SK-N-DZ (cell line): ENCODE data around the gene CDKAL1.
A peak's percentile ranks its signal among the peaks of the same experiment; 100 is the strongest.

Experiments
- DNase-seq: peaks from one replicate; pipeline ENCODE4 v3.0.0-alpha.2; 2015; ENCODE audit warnings: low spot score

The CDKAL1 gene

GRCh38 chr6:20673458-20673857 lies 139.2 kb downstream of the CDKAL1 start:
- no peak for DNase-seq

GRCh38 chr6:20674664-20675063 lies 140.4 kb downstream of the CDKAL1 start:
- DNase-seq = peak; percentile 81

GRCh38 chr6:20678831-20679352 lies 144.6 kb downstream of the CDKAL1 start:
- DNase-seq = no peak

GRCh38 chr6:20680697-20681165 lies 146.5 kb downstream of the CDKAL1 start:
- no peak for DNase-seq

- DNase-seq = no peak
These were observed 147.0 kb downstream of the CDKAL1 start for GRCh38 chr6:20681243-20681684.

- no peak for DNase-seq
These were observed 150.2 kb downstream of the CDKAL1 start for GRCh38 chr6:20684474-20684873.

- peak; percentile 19 for DNase-seq
These were observed 151.9 kb downstream of the CDKAL1 start for GRCh38 chr6:20686142-20686541.

GRCh38 chr6:20687494-20687893 lies 153.2 kb downstream of the CDKAL1 start:
- no peak for DNase-seq

- no peak for DNase-seq
These were observed 154.6 kb downstream of the CDKAL1 start for GRCh38 chr6:20688710-20689500.

- DNase-seq = no peak
These were observed 156.9 kb downstream of the CDKAL1 start for GRCh38 chr6:20691185-20691584.

- DNase-seq = no peak
These were observed 157.8 kb downstream of the CDKAL1 start for GRCh38 chr6:20692023-20692422.

- no peak for DNase-seq
These were observed 159.3 kb downstream of the CDKAL1 start for GRCh38 chr6:20693466-20694063.

- DNase-seq = no peak
These were observed 162.4 kb downstream of the CDKAL1 start for GRCh38 chr6:20696676-20697075.

GRCh38 chr6:20698675-20699074 lies 164.4 kb downstream of the CDKAL1 start:
- no peak for DNase-seq

- no peak for DNase-seq
These were observed 165.1 kb downstream of the CDKAL1 start for GRCh38 chr6:20699402-20699801.

- no peak for DNase-seq
These were observed 166.1 kb downstream of the CDKAL1 start for GRCh38 chr6:20700375-20700774.

- no peak for DNase-seq
These were observed 168.1 kb downstream of the CDKAL1 start for GRCh38 chr6:20702366-20702765.

GRCh38 chr6:20703049-20703448 lies 168.8 kb downstream of the CDKAL1 start:
- DNase-seq = no peak

- DNase-seq = no peak
These were observed 170.2 kb downstream of the CDKAL1 start for GRCh38 chr6:20704325-20705025.

- DNase-seq = no peak
These were observed 171.5 kb downstream of the CDKAL1 start for GRCh38 chr6:20705741-20706140.

- peak; percentile 73 for DNase-seq
These were observed 172.1 kb downstream of the CDKAL1 start for GRCh38 chr6:20706238-20706938.
